PFSK-1 (cell line): ENCODE results near the gene ADCY2.

Source experiments
- FOXP2 ChIP-seq: optimal IDR thresholded peaks from 2 replicates; pipeline ENCODE3; 2011; ENCODE audit warnings: borderline replicate concordance, control low read depth, inconsistent platforms; ENCODE audit not compliant: insufficient read depth; ENCODE audit errors: extremely low read length, extremely low read depth
- POLR2AphosphoS5 ChIP-seq: IDR thresholded peaks from 2 replicates; pipeline ENCODE4 v1.6.1; 2012; ENCODE audit warnings: low read depth, mild to moderate bottlenecking, control low read depth, low read length, moderate library complexity
- REST ChIP-seq, 2 experiments: IDR thresholded peaks; 2 replicates each; pipeline versions ENCODE4 v1.6.1 to v1.8.0; 2011 to 2012; ENCODE audit warnings: low read depth in 2 of 2, low read length in 2 of 2, control low read depth in 1 of 2, inconsistent platforms in 1 of 2, mild to moderate bottlenecking in 1 of 2, moderate library complexity in 1 of 2; ENCODE audit not compliant: insufficient read depth in 1 of 2
- SIN3A ChIP-seq: IDR thresholded peaks from 2 replicates; pipeline ENCODE4 v1.6.1; 2012; ENCODE audit warnings: mild to moderate bottlenecking, low read length, moderate library complexity, borderline replicate concordance; ENCODE audit not compliant: insufficient read depth
- TAF1 ChIP-seq: IDR thresholded peaks from 2 replicates; pipeline ENCODE4 v1.6.1; 2012; ENCODE audit warnings: low read length, control low read depth, borderline replicate concordance; ENCODE audit not compliant: insufficient read depth

The ADCY2 gene

GRCh38 chr5:7682379-7682778 is 286.4 kb downstream of the ADCY2 start:
- TF ChIP-seq SIN3A (no peak), FOXP2 (no peak), REST (IDR thresholded peaks at IDR 0.05; ENCODE audit: insufficient read depth in 1 of 2, low read depth in 2 of 2, low read length in 2 of 2) (no peak), POLR2AphosphoS5 (no peak), TAF1 (no peak)

GRCh38 chr5:7683753-7684152 is 287.8 kb downstream of the ADCY2 start:
- TF ChIP-seq POLR2AphosphoS5 = no peak
- no peak for TF ChIP-seq FOXP2
- TF ChIP-seq REST (IDR thresholded peaks at IDR 0.05; ENCODE audit: insufficient read depth in 1 of 2, low read depth in 2 of 2, low read length in 2 of 2) = no peak
- no peak for TF ChIP-seq TAF1
- no peak for TF ChIP-seq SIN3A

- TF ChIP-seq FOXP2 = no peak
- TF ChIP-seq SIN3A = no peak
- no peak for TF ChIP-seq REST (IDR thresholded peaks at IDR 0.05; ENCODE audit: insufficient read depth in 1 of 2, low read depth in 2 of 2, low read length in 2 of 2)
- no peak for TF ChIP-seq TAF1
- no peak for TF ChIP-seq POLR2AphosphoS5
Measured at GRCh38 chr5:7684826-7685225, 288.9 kb downstream of the ADCY2 start.

GRCh38 chr5:7686794-7687193 is 290.9 kb downstream of the ADCY2 start:
- no peak for TF ChIP-seq TAF1

- TF ChIP-seq TAF1 (no peak), FOXP2 (no peak), SIN3A (no peak), REST (IDR thresholded peaks at IDR 0.05; ENCODE audit: insufficient read depth in 1 of 2, low read depth in 2 of 2, low read length in 2 of 2) (no peak), POLR2AphosphoS5 (no peak)
Measured at GRCh38 chr5:7690557-7690956, 294.6 kb downstream of the ADCY2 start.
